Skeletal muscle cell (primary cell): Measurements from ENCODE around the gene NCOA3.
A peak's percentile ranks its signal among the peaks of the same experiment; 100 is the strongest.

Source experiments
- DNase-seq: peaks from one replicate; pipeline ENCODE4 v3.0.0-alpha.2; 2010; ENCODE audit warnings: low read depth
- H3K4me3 ChIP-seq: 2 replicates; pipeline ENCODE4 v1.5.1; 2011; ENCODE audit warnings: low read depth, mild to moderate bottlenecking, control low read depth, low read length, moderate library complexity

The NCOA3 gene

GRCh38 chr20:47652794-47653193 is 151.1 kb downstream of the NCOA3 start:
- H3K4me3 ChIP-seq: no peak overlapping the region
- DNase-seq: no peak

- no peak overlapping the region for H3K4me3 ChIP-seq
- no peak for DNase-seq
These were observed 152.2 kb downstream of the NCOA3 start for GRCh38 chr20:47653869-47654268.

- DNase-seq: no peak
- no peak overlapping the region for H3K4me3 ChIP-seq
These were observed 152.7 kb downstream of the NCOA3 start for GRCh38 chr20:47654370-47654769.

- DNase-seq: no peak
- H3K4me3 ChIP-seq: no peak overlapping the region
These were observed 153.9 kb downstream of the NCOA3 start for GRCh38 chr20:47655635-47656034.

- H3K4me3 ChIP-seq: no peak overlapping the region
- DNase-seq: no peak
These were observed 154.6 kb downstream of the NCOA3 start for GRCh38 chr20:47656318-47656717.

GRCh38 chr20:47659904-47660601 is 158.4 kb downstream of the NCOA3 start:
- no peak for DNase-seq
- H3K4me3 ChIP-seq: no peak overlapping the region

- no peak for DNase-seq
- no peak overlapping the region for H3K4me3 ChIP-seq
These were observed 158.9 kb downstream of the NCOA3 start for GRCh38 chr20:47660602-47660905.

GRCh38 chr20:47660983-47661700 is 159.5 kb downstream of the NCOA3 start:
- H3K4me3 ChIP-seq: no peak overlapping the region

GRCh38 chr20:47661714-47662113 is 160.0 kb downstream of the NCOA3 start:
- no peak overlapping the region for H3K4me3 ChIP-seq
- DNase-seq: no peak

More at GRCh38 chr20:47660983-47661700, 159.5 kb downstream of the NCOA3 start:
- no peak for DNase-seq

- no peak for DNase-seq
- no peak overlapping the region for H3K4me3 ChIP-seq
These were observed 161.0 kb downstream of the NCOA3 start for GRCh38 chr20:47662483-47663353.

- no peak overlapping the region for H3K4me3 ChIP-seq
- DNase-seq: peak; percentile 25
These were observed 161.8 kb downstream of the NCOA3 start for GRCh38 chr20:47663354-47664067.

- no peak overlapping the region for H3K4me3 ChIP-seq
- no peak for DNase-seq
These were observed 162.4 kb downstream of the NCOA3 start for GRCh38 chr20:47664068-47664437.

- no peak overlapping the region for H3K4me3 ChIP-seq
- no peak for DNase-seq
These were observed 163.1 kb downstream of the NCOA3 start for GRCh38 chr20:47664744-47665143.

- H3K4me3 ChIP-seq: no peak overlapping the region
- DNase-seq: no peak
These were observed 163.7 kb downstream of the NCOA3 start for GRCh38 chr20:47665221-47665991.

- H3K4me3 ChIP-seq: no peak overlapping the region
- DNase-seq: no peak
These were observed 164.6 kb downstream of the NCOA3 start for GRCh38 chr20:47666304-47666703.

- DNase-seq: no peak
- H3K4me3 ChIP-seq: no peak overlapping the region
These were observed 165.4 kb downstream of the NCOA3 start for GRCh38 chr20:47667086-47667485.

- no peak for DNase-seq
These were observed 166.0 kb downstream of the NCOA3 start for GRCh38 chr20:47667531-47668312.

More at GRCh38 chr20:47667531-47668312, 166.0 kb downstream of the NCOA3 start:
- no peak overlapping the region for H3K4me3 ChIP-seq
